ENCODE measurements around the gene RPL28.

DNA sequence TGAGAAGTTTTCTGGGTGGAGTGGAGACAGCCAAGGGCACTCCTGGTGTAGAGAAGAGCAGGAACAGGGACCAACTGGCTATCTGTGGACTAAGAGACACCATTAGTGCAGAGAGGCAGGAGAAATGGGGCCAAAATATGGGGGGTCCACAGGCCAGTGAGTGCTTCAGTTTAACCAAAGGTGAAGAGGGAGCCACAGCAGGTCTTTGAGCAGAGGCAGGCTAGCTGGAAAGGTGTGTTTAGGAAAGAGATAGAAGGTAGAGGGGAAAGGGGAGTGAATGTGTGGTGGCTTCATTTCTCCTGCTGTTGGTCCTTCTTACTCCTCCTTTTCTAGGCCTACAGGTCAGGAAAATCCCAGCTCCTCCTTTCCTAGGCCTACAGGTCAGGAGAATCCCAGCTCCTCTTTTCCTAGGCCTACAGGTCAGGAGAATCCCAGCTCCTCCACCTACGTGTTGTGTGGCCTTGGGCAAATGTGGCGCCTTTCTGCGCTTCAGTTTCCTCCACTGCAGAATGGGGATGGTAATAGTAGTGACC lies 3.1 kb upstream of the RPL28 start:
- TF ChIP-seq MEF2A (IDR thresholded peaks at IDR 0.05; ENCODE audit: insufficient read depth, low read depth, low read length) (no peak), CTCF (IDR thresholded peaks at IDR 0.05 in 2 of 3, conservative IDR thresholded peaks at IDR 0.05 in 1 of 3; ENCODE audit: control insufficient read depth in 2 of 3, extremely low read depth in 1 of 3, insufficient read depth in 1 of 3, low read depth in 3 of 3, low read length in 3 of 3) (no peak), ZZZ3 (IDR thresholded peaks at IDR 0.05; ENCODE audit: control insufficient read depth, insufficient read length, low read depth) (no peak), EZH2 (IDR thresholded peaks at IDR 0.05; ENCODE audit: borderline replicate concordance, control insufficient read depth, low read depth, low read length) (no peak), EP300 (IDR thresholded peaks at IDR 0.05; ENCODE audit: borderline replicate concordance in 1 of 2, control insufficient read depth in 1 of 2, low read depth in 2 of 2, low read length in 2 of 2) (no peak), SREBF2 (IDR thresholded peaks at IDR 0.05; ENCODE audit: low read length) (no peak), POLR2A (IDR thresholded peaks at IDR 0.05; ENCODE audit: low read depth, low read length) (no peak), EED (IDR thresholded peaks at IDR 0.05; ENCODE audit: low read depth) (no peak), TCF12 (IDR thresholded peaks at IDR 0.05; ENCODE audit: low read depth, low read length) (no peak), BHLHE40 (IDR thresholded peaks at IDR 0.05; ENCODE audit: borderline replicate concordance in 1 of 2, low read depth in 2 of 2, low read length in 1 of 2) (no peak), SIN3A (IDR thresholded peaks at IDR 0.05; ENCODE audit: low read depth, low read length) (no peak)
- TF ChIP-seq, protein P1, sequence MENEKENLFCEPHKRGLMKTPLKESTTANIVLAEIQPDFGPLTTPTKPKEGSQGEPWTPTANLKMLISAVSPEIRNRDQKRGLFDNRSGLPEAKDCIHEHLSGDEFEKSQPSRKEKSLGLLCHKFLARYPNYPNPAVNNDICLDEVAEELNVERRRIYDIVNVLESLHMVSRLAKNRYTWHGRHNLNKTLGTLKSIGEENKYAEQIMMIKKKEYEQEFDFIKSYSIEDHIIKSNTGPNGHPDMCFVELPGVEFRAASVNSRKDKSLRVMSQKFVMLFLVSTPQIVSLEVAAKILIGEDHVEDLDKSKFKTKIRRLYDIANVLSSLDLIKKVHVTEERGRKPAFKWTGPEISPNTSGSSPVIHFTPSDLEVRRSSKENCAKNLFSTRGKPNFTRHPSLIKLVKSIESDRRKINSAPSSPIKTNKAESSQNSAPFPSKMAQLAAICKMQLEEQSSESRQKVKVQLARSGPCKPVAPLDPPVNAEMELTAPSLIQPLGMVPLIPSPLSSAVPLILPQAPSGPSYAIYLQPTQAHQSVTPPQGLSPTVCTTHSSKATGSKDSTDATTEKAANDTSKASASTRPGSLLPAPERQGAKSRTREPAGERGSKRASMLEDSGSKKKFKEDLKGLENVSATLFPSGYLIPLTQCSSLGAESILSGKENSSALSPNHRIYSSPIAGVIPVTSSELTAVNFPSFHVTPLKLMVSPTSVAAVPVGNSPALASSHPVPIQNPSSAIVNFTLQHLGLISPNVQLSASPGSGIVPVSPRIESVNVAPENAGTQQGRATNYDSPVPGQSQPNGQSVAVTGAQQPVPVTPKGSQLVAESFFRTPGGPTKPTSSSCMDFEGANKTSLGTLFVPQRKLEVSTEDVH (IDR thresholded peaks at IDR 0.05; ENCODE audit: low read depth, partially characterized antibody): no peak
- TF ChIP-seq, protein P2, sequence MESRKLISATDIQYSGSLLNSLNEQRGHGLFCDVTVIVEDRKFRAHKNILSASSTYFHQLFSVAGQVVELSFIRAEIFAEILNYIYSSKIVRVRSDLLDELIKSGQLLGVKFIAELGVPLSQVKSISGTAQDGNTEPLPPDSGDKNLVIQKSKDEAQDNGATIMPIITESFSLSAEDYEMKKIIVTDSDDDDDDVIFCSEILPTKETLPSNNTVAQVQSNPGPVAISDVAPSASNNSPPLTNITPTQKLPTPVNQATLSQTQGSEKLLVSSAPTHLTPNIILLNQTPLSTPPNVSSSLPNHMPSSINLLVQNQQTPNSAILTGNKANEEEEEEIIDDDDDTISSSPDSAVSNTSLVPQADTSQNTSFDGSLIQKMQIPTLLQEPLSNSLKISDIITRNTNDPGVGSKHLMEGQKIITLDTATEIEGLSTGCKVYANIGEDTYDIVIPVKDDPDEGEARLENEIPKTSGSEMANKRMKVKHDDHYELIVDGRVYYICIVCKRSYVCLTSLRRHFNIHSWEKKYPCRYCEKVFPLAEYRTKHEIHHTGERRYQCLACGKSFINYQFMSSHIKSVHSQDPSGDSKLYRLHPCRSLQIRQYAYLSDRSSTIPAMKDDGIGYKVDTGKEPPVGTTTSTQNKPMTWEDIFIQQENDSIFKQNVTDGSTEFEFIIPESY (IDR thresholded peaks at IDR 0.05): no peak
